LNCAP (cell line): ENCODE results near the gene CTXN1.
A peak's percentile ranks its signal among the peaks of the same experiment; 100 is the strongest.

Source experiments
- TF ChIP-seq, protein P1 (sequence below): fragments of 450-650 bp; IDR thresholded peaks from 2 replicates; pipeline ENCODE4 v1.5.1; 2017; ENCODE audit warnings: mild to moderate bottlenecking

CTXN1 gene

GRCh38 chr19:7926021-7926726, at the start of gene CTXN1:
Gene CTXN1, minus strand, starts transcription at chr19:7926135. Its CDS starts 597 bp downstream, at chr19:7925538.
- TF ChIP-seq, protein P1, sequence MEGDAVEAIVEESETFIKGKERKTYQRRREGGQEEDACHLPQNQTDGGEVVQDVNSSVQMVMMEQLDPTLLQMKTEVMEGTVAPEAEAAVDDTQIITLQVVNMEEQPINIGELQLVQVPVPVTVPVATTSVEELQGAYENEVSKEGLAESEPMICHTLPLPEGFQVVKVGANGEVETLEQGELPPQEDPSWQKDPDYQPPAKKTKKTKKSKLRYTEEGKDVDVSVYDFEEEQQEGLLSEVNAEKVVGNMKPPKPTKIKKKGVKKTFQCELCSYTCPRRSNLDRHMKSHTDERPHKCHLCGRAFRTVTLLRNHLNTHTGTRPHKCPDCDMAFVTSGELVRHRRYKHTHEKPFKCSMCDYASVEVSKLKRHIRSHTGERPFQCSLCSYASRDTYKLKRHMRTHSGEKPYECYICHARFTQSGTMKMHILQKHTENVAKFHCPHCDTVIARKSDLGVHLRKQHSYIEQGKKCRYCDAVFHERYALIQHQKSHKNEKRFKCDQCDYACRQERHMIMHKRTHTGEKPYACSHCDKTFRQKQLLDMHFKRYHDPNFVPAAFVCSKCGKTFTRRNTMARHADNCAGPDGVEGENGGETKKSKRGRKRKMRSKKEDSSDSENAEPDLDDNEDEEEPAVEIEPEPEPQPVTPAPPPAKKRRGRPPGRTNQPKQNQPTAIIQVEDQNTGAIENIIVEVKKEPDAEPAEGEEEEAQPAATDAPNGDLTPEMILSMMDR, result no peak

DNA sequence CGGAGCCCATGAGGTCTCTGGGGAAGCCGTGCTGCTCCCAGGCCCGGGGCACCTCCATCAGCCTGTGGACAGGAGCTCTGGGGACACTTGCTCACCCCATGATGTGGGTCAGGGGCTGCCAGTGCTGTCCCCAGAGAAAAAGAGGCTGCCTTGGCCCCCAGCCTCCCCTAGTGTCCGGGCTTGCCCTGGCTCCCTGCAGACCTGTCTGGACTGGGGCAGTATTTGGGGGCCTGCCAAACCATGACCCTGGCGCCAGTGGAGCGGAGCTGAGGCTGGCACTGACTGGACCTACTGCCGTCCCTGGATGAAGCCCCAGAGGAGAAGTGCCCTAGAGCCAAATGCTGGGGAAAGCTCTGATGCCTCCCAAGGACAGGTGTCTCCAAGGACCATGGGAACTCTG, 49.1 kb upstream of the CTXN1 start:
- TF ChIP-seq, protein P1, result no peak

DNA sequence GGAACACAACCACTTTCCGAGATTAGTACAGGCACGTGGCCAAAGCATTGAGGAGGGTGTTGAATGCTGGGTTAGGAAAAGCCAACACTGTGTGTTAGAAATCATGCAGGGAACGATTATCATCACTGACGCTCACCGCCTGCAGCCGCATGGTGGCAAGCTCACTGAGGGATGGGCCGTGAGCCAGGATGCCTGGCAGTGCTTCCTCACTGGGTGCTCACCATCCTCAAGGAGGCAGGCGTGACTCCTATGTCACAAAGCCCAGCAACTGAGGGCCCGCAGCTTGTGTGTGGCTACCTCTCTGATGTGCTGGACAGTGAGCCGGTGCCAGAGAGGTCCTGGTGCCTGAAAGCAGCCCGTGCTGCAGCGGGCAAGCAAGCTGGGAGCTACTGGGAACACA, 47.9 kb upstream of the CTXN1 start:
- TF ChIP-seq, protein P1, result no peak

- TF ChIP-seq, protein P1, result no peak
Measured at GRCh38 chr19:7971553-7972520, 45.9 kb upstream of the CTXN1 start.

GRCh38 chr19:7970716-7971448, 44.9 kb upstream of the CTXN1 start:
- TF ChIP-seq, protein P1, result peak; percentile 87

DNA sequence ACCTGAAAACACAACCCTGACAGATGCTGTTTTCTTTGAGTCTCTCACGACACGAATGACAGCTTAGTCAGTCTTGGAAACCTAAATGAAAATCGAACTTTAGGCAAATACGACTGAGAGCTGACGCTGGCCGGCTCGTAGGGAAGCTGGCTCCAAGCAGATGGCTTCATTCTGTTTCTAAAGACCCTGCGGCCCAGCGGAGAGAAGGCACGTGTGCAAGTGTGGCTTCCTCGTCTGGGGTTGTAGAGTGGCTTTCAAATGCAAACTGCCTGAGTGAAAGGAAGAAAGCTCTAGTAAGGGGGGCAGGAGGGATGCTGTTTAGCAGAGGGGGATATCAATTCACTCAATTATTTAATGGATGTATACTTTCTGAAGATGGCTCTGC, 43.6 kb upstream of the CTXN1 start:
- TF ChIP-seq, protein P1, result no peak

DNA sequence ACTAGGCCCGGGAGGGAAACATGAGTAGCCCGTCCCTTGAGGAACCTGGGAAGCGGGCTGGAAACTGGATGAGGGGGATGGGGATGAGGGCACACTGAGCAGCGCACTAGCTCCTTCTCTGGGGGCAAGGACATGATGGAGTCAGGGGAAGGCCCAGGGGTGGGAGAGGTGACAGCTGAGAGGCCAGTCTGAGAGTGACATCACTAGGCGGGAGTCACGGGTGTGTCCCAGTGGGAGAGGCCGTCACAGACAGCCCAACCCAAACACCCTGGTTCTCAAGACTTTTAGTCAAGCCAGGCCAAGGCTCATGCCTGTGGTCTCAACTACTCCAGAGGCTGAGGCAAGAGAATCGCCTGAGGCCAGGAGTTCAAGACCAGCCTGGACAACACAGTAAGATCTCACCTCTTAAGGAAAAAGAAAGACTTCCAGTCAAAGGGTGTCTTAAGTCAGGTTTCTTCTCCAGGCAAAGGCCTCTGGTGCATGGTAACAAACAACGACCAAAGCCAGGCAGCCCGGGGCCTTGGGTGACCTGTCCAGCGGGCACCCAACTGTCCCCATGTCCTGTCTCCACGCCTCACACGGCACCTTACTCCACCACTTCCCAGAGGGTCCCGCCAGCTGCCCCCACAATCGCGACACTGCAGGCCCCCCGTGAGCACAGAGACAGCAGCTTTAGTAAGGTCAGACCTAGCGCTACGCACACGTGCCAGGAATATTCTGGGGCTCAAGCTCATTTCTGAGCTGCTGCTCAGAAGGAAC, 43.0 kb upstream of the CTXN1 start:
- TF ChIP-seq, protein P1, result no peak
